Lung microvascular endothelial cell (primary cell): ENCODE data around the gene CHAF1B. TPM values are rescaled to one million over a fixed set of nuclear protein-coding genes. Genes with fewer than 3 reads are reported as not detected.
A peak's percentile ranks its signal among the peaks of the same experiment; 100 is the strongest.

ENCODE experiments used
- DNase-seq, 2 donors: peaks; one replicate each; pipeline versions ENCODE4 v3.0.0 to v3.0.0-alpha.2; 2010; ENCODE audit warnings: low read depth in 2 of 2
- total RNA-seq: library from RNA; depleted of rRNA; stranded (reverse); fragments of >200 nt; gene quantifications from 2 replicates; pipeline ENCODE4 v1.2.1, GENCODE V29; 2014

Gene CHAF1B
- total RNA-seq, 1 donor from 2014 or later, result 0.60 TPM

DNA sequence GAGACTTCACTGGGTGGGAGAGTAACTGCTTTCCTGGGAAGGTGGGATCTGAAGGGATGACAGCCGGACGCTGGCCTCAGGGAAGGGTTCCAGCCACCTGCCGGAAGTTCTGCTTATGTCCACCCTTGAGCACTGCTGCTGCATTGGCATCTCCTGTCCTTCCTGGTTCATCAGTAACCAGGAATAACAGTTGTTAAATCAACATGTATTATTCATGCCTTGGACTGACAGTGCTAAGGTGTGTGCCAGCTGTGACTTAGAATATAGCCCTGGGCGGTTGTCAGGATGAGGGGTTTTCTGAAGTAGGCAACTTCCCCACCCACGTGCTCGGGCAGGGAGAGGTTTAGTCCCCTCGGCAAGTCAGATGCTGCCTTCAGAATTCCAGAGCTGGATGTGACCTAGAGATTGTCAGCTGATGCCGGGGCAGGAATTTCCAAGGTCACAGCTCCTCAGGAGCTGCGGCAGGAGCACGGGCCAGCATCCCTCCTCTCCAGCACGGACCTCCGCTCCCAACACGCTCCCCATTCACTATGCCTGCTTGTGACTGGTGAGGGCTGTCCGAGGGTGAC, 76.8 kb downstream of the CHAF1B start:
- DNase-seq, result peak in 1 of 2 donors; percentile 63

- no peak for DNase-seq
These were observed 78.0 kb downstream of the CHAF1B start for GRCh38 chr21:36463204-36463603.

- DNase-seq, result peak in 1 of 2 donors; percentile 67
These were observed 78.8 kb downstream of the CHAF1B start for GRCh38 chr21:36463991-36464390.

DNA sequence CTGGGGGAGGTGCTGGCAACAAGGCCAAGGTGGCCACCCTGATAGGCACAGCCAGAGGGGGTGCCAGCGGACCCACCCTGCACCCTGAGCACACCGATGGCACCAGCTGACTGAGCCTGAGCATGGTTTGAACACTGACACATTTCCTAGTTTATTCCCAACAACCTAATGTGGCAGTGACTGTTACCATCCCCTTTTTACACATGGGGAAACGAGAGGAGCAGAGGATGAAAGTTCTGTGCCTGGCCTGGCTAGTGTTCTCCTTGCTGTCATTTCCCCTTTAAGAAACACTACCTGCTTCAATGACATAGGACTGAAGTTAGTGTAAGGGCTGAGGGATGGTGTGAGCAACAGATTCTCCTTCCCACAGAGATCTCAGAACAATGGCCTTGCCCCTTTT, 79.4 kb downstream of the CHAF1B start:
- DNase-seq, result peak in 1 of 2 donors; percentile 39

DNA sequence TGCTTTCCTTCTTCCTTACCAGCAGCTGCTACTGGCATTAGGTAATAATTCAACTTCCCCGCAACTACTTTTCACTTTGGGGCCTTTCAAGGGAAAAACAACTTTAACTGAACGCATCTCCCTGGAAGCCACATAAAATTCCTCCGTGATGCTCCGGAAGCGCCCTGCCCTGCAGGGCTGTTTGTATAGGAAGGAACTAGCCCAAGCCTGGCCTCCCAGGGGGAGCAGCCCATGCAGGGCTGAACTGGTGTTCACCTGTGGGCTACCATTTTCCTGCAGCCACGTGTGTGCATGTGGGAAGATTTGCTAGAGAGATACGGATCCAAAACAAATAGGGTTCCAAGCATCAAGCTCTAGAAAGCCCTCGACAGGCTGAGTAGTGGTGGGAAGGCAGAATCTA, 80.3 kb downstream of the CHAF1B start:
- DNase-seq, result peak in 1 of 2 donors; percentile 75

GRCh38 chr21:36466061-36466511, 80.9 kb downstream of the CHAF1B start:
- peak in 1 of 2 donors; percentile 98 for DNase-seq

Other genes starting within 250 kb of the CHAF1B start
- gene DOP1B, start 228.6 kb upstream of the CHAF1B start, total RNA-seq, result 3.1 and 3.2 TPM in 2 replicates
- gene MORC3, start 65.2 kb upstream of the CHAF1B start, total RNA-seq, result 22.4 and 42.7 TPM in 2 replicates
- 0.22 TPM in 1 of 2 replicates, not detected in the other for gene CLDN14, start 94.7 kb downstream of the CHAF1B start, total RNA-seq